K562 (cell line): ENCODE data around the gene PDZK1. TPM values are rescaled to one million over a fixed set of nuclear protein-coding genes. Genes with fewer than 3 reads are reported as not detected.

Experiments used
- polyA plus RNA-seq, 8 experiments: library from polyadenylated mRNA; depleted of rRNA in 4 of 8; stranded (reverse) in 5 of 8; unstranded in 3 of 8; fragments of >200 nt; fragmentation: Nextera tagmentation in 2 of 8; fragmentation: Illumina TruSeq in 1 of 8; extraction: Ambion mirVana in 2 of 8; extraction: Trizol in 1 of 8; gene quantifications; 2 replicates each; pipeline versions ENCODE4 v1.2.1 to v1.2.3, GENCODE V29; 2011 to 2014; ENCODE audit warnings: inconsistent platforms in 1 of 8, missing spikeins in 1 of 8
- total RNA-seq, 7 experiments: library from RNA; depleted of rRNA in 6 of 7; stranded (reverse); fragments of >200 nt in 6 of 7; fragmentation: Illumina TruSeq in 2 of 7; extraction: Trizol in 2 of 7; gene quantifications; 2 replicates each; pipeline versions ENCODE4 v1.2.1 to v1.2.3, GENCODE V29; 2011 to 2021; ENCODE audit warnings: low replicate concordance in 1 of 7
- TF ChIP-seq, protein P1 (sequence below), 2 experiments: fragments of 450-650 bp in 1 of 2; sonication (generic) in 1 of 2; formaldehyde crosslinking in 1 of 2; IDR thresholded peaks; 2 replicates each; pipeline versions ENCODE4 v1.7.1 to v1.9.0; 2016 to 2022; ENCODE audit warnings: inconsistent platforms in 1 of 2, mild to moderate bottlenecking in 1 of 2, missing genetic modification reagents in 1 of 2

Gene PDZK1
- total and polyA plus RNA-seq, 9 of the 15 experiments (the other 6 are each of a cell fraction or from before 2014, with no cell fraction given) = 0.04 to 0.22 (median 0.16) TPM; not detected in 2

DNA sequence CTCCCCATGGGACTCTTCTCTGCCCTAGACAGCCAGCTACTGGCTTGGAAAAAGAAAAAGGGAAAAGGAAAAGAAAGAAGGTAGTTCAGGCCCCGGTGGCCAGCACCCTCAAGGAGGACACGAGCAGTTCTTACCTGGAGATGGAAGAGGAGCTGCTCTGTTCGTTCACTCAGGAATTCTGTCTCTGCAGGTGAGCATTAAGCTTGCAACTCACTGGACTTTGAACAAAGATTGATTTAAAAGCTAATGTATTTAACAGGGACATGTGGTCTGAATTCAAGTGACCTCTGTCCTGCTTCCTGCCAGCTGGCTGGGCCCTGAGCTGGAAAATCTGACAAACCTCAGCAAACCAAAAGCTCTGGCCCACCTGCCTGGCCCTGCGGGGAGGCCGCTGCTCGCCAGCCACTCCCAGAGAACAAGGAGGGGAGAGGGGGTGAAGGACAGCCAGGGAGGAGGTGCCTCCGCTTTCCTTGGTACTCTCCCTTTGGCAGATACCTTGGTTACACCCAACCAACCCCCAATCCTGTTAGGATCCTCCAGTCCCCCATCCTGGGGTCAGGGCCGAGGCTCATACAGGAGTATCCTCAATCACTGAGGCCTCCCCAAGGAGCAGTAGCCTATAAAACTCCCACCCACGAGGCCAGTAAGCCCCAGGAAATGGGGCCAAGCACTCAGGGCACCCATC lies at the start of gene PDZK1 (continued):
- TF ChIP-seq, protein P1, sequence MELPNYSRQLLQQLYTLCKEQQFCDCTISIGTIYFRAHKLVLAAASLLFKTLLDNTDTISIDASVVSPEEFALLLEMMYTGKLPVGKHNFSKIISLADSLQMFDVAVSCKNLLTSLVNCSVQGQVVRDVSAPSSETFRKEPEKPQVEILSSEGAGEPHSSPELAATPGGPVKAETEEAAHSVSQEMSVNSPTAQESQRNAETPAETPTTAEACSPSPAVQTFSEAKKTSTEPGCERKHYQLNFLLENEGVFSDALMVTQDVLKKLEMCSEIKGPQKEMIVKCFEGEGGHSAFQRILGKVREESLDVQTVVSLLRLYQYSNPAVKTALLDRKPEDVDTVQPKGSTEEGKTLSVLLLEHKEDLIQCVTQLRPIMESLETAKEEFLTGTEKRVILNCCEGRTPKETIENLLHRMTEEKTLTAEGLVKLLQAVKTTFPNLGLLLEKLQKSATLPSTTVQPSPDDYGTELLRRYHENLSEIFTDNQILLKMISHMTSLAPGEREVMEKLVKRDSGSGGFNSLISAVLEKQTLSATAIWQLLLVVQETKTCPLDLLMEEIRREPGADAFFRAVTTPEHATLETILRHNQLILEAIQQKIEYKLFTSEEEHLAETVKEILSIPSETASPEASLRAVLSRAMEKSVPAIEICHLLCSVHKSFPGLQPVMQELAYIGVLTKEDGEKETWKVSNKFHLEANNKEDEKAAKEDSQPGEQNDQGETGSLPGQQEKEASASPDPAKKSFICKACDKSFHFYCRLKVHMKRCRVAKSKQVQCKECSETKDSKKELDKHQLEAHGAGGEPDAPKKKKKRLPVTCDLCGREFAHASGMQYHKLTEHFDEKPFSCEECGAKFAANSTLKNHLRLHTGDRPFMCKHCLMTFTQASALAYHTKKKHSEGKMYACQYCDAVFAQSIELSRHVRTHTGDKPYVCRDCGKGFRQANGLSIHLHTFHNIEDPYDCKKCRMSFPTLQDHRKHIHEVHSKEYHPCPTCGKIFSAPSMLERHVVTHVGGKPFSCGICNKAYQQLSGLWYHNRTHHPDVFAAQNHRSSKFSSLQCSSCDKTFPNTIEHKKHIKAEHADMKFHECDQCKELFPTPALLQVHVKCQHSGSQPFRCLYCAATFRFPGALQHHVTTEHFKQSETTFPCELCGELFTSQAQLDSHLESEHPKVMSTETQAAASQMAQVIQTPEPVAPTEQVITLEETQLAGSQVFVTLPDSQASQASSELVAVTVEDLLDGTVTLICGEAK (IDR thresholded peaks at IDR 0.05) = no peak
- TF ChIP-seq, protein P1 (CRISPR knock-in tag; IDR thresholded peaks at IDR 0.05) = no peak
